Left ventricle myocardium inferior (tissue), 1 donor: ENCODE measurements around the gene RORB. TPM values are rescaled to one million over a fixed set of nuclear protein-coding genes. Genes with fewer than 3 reads are reported as not detected.

Source experiments
- DNase-seq: peaks from one replicate; pipeline ENCODE4 v3.0.0-alpha.2; 2020
- H3K27ac ChIP-seq: fragments of 200-600 bp; replicated peaks from 2 replicates; pipeline ENCODE4 v1.8.0; 2021
- H3K27me3 ChIP-seq: fragments of 200-600 bp; 2 replicates; pipeline ENCODE4 v1.8.0; 2021; ENCODE audit warnings: low read depth
- H3K36me3 ChIP-seq: fragments of 200-600 bp; 2 replicates; pipeline ENCODE4 v1.8.0; 2021
- H3K4me1 ChIP-seq: fragments of 200-600 bp; 2 replicates; pipeline ENCODE4 v1.8.0; 2021
- H3K4me3 ChIP-seq: fragments of 200-600 bp; 2 replicates; pipeline ENCODE4 v1.8.0; 2021; ENCODE audit warnings: mild to moderate bottlenecking, moderate library complexity
- H3K9me3 ChIP-seq: fragments of 200-600 bp; replicated peaks from 2 replicates; pipeline ENCODE4 v1.8.0; 2021
- intact Hi-C: fragments of 100-400 bp; cut with micrococcal nuclease; formaldehyde crosslinking; loops from one replicate; pipeline ENCODE4 v1.11.0; 2022
- total RNA-seq: library from RNA; stranded (reverse); fragmentation: NEBNext Ultra II Directional; extraction: Animal tissue kit (Norgen Biotek cat#: 25700); gene quantifications from one replicate; pipeline ENCODE4 v1.2.1, GENCODE V29; 2021
- TF ChIP-seq, protein P1 (sequence below): fragments of 200-600 bp; IDR thresholded peaks from 2 replicates; pipeline ENCODE4 v1.8.0; 2021; ENCODE audit warnings: antibody characterized with exemption, mild to moderate bottlenecking, borderline replicate concordance
- donor health status: DM: no; HTN: yes; CAD: no; lungs with severe emphysema.

RORB gene
- total RNA-seq, 1 donor from 2014 or later, result 1.2 TPM

- intact Hi-C loops, result no loop called here
- TF ChIP-seq, protein P1, sequence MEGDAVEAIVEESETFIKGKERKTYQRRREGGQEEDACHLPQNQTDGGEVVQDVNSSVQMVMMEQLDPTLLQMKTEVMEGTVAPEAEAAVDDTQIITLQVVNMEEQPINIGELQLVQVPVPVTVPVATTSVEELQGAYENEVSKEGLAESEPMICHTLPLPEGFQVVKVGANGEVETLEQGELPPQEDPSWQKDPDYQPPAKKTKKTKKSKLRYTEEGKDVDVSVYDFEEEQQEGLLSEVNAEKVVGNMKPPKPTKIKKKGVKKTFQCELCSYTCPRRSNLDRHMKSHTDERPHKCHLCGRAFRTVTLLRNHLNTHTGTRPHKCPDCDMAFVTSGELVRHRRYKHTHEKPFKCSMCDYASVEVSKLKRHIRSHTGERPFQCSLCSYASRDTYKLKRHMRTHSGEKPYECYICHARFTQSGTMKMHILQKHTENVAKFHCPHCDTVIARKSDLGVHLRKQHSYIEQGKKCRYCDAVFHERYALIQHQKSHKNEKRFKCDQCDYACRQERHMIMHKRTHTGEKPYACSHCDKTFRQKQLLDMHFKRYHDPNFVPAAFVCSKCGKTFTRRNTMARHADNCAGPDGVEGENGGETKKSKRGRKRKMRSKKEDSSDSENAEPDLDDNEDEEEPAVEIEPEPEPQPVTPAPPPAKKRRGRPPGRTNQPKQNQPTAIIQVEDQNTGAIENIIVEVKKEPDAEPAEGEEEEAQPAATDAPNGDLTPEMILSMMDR, result no peak
These were observed 245.2 kb downstream of the RORB start for GRCh38 chr9:74742191-74742790.

More at GRCh38 chr9:74742191-74742790, 245.2 kb downstream of the RORB start:
- no peak overlapping the region for H3K27ac ChIP-seq
- no peak overlapping the region for H3K4me3 ChIP-seq
- no peak for DNase-seq
- H3K4me1 ChIP-seq, result peaks cover 5% of the 10 kb centered on the region
- H3K9me3 ChIP-seq, result no peaks in the 10 kb centered on the region
- H3K36me3 ChIP-seq, result no peaks in the 10 kb centered on the region
- H3K27me3 ChIP-seq, result peaks cover 22% of the 10 kb centered on the region
